GM12892 (cell line): Measurements from ENCODE around the gene C12orf60.

ENCODE experiments used
- POLR2A ChIP-seq: IDR thresholded peaks from 2 replicates; pipeline ENCODE4 v1.6.1; 2011; ENCODE audit warnings: low read depth, low read length, control low read depth
- POLR2AphosphoS5 ChIP-seq: IDR thresholded peaks from 2 replicates; pipeline ENCODE4 v1.6.1; 2011; ENCODE audit warnings: low read depth, low read length, control low read depth

DNA sequence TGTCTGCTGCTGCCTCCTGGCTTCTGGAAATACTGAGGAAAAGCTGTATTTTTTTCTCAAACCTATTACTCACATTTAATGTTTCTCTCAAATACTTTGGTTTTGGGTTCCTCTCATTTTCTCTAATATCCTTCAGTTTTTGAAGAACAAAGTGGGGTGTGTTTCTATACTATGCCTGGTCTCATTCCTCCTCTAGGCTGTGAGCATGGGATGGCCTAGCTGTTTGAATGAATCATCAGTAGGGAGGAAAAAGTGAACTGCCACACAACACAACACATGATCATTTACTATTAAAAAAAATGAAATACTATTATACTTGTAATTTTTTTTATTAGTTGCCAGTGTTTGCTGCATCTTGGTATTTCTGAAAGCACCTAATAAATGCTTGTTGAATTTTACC is 21.8 kb downstream of the C12orf60 start:
- TF ChIP-seq POLR2AphosphoS5 (no peak), POLR2A (no peak)
